H1 (cell line): ENCODE data around the gene BBS9. TPM values are rescaled to one million over a fixed set of nuclear protein-coding genes. Genes with fewer than 3 reads are reported as not detected.

Experiments
- CTCF ChIA-PET: fragments of 300-600 bp; sonication (Branson Sonifier 250); formaldehyde crosslinking; loops from one replicate; lab custom pipeline; 2021; ENCODE audit not compliant: partially characterized antibody; lab: Charles Lee
- POLR2A ChIA-PET: fragments of 300-600 bp; sonication (Branson Sonifier 250); formaldehyde crosslinking; loops from one replicate; lab custom pipeline; 2021; ENCODE audit warnings: inconsistent platforms; ENCODE audit not compliant: partially characterized antibody; lab: Charles Lee
- DNase-seq, 2 experiments: peaks; one replicate each; pipeline versions ENCODE4 v3.0.0 to v3.0.0-alpha.2; 2010 to 2022; ENCODE audit warnings: low spot score in 2 of 2, low read depth in 1 of 2, mixed read lengths in 1 of 2
- FAIRE-seq: peaks from 2 replicates; lab custom pipeline; 2011; peaks lifted over from hg19 to GRCh38; lab: Jason Lieb, UNC
- H2AFZ ChIP-seq: 2 replicates; pipeline ENCODE4 v1.8.1; 2012; ENCODE audit warnings: low read length, inconsistent platforms
- H2AK5ac ChIP-seq: 2 replicates; pipeline ENCODE4 v1.6.1; 2013; ENCODE audit warnings: low read depth, low read length
- H2BK120ac ChIP-seq: replicated peaks from 2 replicates; pipeline ENCODE3; 2013; ENCODE audit warnings: low read depth, low read length, inconsistent platforms
- H2BK12ac ChIP-seq: 2 replicates; pipeline ENCODE4 v1.6.1; 2013; ENCODE audit warnings: low read depth, low read length
- H2BK15ac ChIP-seq: 2 replicates; pipeline ENCODE4 v1.6.1; 2013; ENCODE audit warnings: low read length
- H2BK20ac ChIP-seq: 2 replicates; pipeline ENCODE4 v1.6.1; 2013; ENCODE audit warnings: low read length
- H2BK5ac ChIP-seq: 2 replicates; pipeline ENCODE4 v1.6.1; 2013; ENCODE audit warnings: low read depth, low read length
- H3K14ac ChIP-seq: 2 replicates; pipeline ENCODE4 v1.6.1; 2013; ENCODE audit warnings: inconsistent platforms; ENCODE audit not compliant: insufficient read length
- H3K18ac ChIP-seq: 2 replicates; pipeline ENCODE4 v1.6.1; 2013; ENCODE audit warnings: low read length; ENCODE audit errors: extremely low read depth
- H3K23ac ChIP-seq: 2 replicates; pipeline ENCODE4 v1.6.1; 2013; ENCODE audit warnings: inconsistent platforms; ENCODE audit not compliant: insufficient read length
- H3K23me2 ChIP-seq: 2 replicates; pipeline ENCODE4 v1.6.1; 2013; ENCODE audit warnings: low read depth, low read length
- H3K27ac ChIP-seq: 2 replicates; pipeline ENCODE4 v1.6.1; 2011; ENCODE audit warnings: low read depth, low read length, inconsistent platforms
- H3K27me3 ChIP-seq, 4 experiments: replicated peaks in 1 of 4; 1 replicate in 1 of 4; 2 replicates in 3 of 4; pipeline versions ENCODE4 v1.6.1 to v1.8.1; 2011 to 2013; ENCODE audit warnings: low read length in 3 of 4, mild to moderate bottlenecking in 3 of 4, inconsistent platforms in 2 of 4, mixed read lengths in 2 of 4, moderate library complexity in 1 of 4; ENCODE audit not compliant: control insufficient read depth in 3 of 4, insufficient read depth in 3 of 4; ENCODE audit errors: extremely low read depth in 1 of 4
- H3K36me3 ChIP-seq, 4 experiments: 2 replicates each; pipeline versions ENCODE4 v1.6.1 to v1.8.1; 2011 to 2013; ENCODE audit warnings: mild to moderate bottlenecking in 4 of 4, low read length in 3 of 4, moderate library complexity in 2 of 4, control low read depth in 1 of 4, inconsistent platforms in 1 of 4; ENCODE audit not compliant: insufficient read depth in 4 of 4, control insufficient read depth in 2 of 4
- H3K4ac ChIP-seq: replicated peaks from 2 replicates; pipeline ENCODE3; 2013; ENCODE audit warnings: low read length, low read depth, mixed read lengths, inconsistent platforms; ENCODE audit not compliant: insufficient read length
- H3K4me1 ChIP-seq, 4 experiments: replicated peaks in 1 of 4; 1 replicate in 1 of 4; 2 replicates in 3 of 4; pipeline versions ENCODE4 v1.6.1 to v1.8.1; 2011 to 2013; ENCODE audit warnings: low read length in 3 of 4, inconsistent platforms in 2 of 4, mixed read lengths in 1 of 4; ENCODE audit not compliant: insufficient read depth in 4 of 4, control insufficient read depth in 3 of 4
- H3K4me2 ChIP-seq, 2 experiments: 2 replicates each; pipeline versions ENCODE4 v1.6.1 to v1.8.1; 2011 to 2013; ENCODE audit warnings: low read depth in 2 of 2, low read length in 2 of 2, control low read depth in 1 of 2, inconsistent platforms in 1 of 2, mild to moderate bottlenecking in 1 of 2; ENCODE audit not compliant: insufficient read depth in 1 of 2
- H3K4me3 ChIP-seq, 4 experiments: fragments of 200-600, 300-600 bp in 1 of 4; sonication (generic), shearing (Covaris generic), sonication (Bioruptor Twin) in 1 of 4; 2 replicates each; pipeline versions ENCODE4 v1.5.1 to v1.8.1; 2011 to 2016; ENCODE audit warnings: low read length in 4 of 4, low read depth in 3 of 4, control low read depth in 2 of 4, inconsistent platforms in 2 of 4, mild to moderate bottlenecking in 2 of 4, mixed read lengths in 1 of 4, moderate library complexity in 1 of 4; ENCODE audit not compliant: insufficient read depth in 2 of 4; ENCODE audit errors: extremely low read depth in 1 of 4
- H3K56ac ChIP-seq: replicated peaks from 2 replicates; pipeline ENCODE3; 2013; ENCODE audit warnings: low read depth, mild to moderate bottlenecking, mixed read lengths, low read length, inconsistent platforms; ENCODE audit not compliant: insufficient read length
- H3K79me1 ChIP-seq: 2 replicates; pipeline ENCODE4 v1.6.1; 2013; ENCODE audit warnings: low read depth, low read length, control low read depth
- H3K79me2 ChIP-seq, 2 experiments: 2 replicates each; pipeline versions ENCODE4 v1.6.1 to v1.8.1; 2012 to 2013; ENCODE audit warnings: low read length in 2 of 2, mild to moderate bottlenecking in 2 of 2, inconsistent platforms in 1 of 2; ENCODE audit not compliant: insufficient read depth in 2 of 2, control insufficient read depth in 1 of 2
- H3K9ac ChIP-seq, 4 experiments: replicated peaks in 1 of 4; 1 replicate in 1 of 4; 2 replicates in 3 of 4; pipeline versions ENCODE4 v1.6.1 to v1.8.1; 2011 to 2013; ENCODE audit warnings: low read depth in 3 of 4, low read length in 3 of 4, control low read depth in 2 of 4, mild to moderate bottlenecking in 2 of 4, moderate library complexity in 2 of 4, inconsistent platforms in 1 of 4; ENCODE audit errors: extremely low read depth in 1 of 4
- H3K9me3 ChIP-seq, 2 experiments: 2 replicates each; pipeline versions ENCODE4 v1.6.1 to v1.8.1; 2012 to 2013; ENCODE audit warnings: mild to moderate bottlenecking in 2 of 2, moderate library complexity in 2 of 2, control low read depth in 1 of 2, inconsistent platforms in 1 of 2, low read depth in 1 of 2, low read length in 1 of 2, mixed read lengths in 1 of 2; ENCODE audit not compliant: insufficient read depth in 2 of 2
- H4K20me1 ChIP-seq, 2 experiments: replicated peaks in 1 of 2; 2 replicates each; pipeline versions ENCODE3 to v1.8.1; 2011 to 2013; ENCODE audit warnings: inconsistent platforms in 2 of 2, low read length in 2 of 2, mild to moderate bottlenecking in 1 of 2; ENCODE audit not compliant: insufficient read depth in 2 of 2, control insufficient read depth in 1 of 2
- H4K5ac ChIP-seq: 2 replicates; pipeline ENCODE4 v1.6.1; 2013; ENCODE audit warnings: low read length, low read depth, mixed read lengths, inconsistent platforms; ENCODE audit not compliant: insufficient read length
- H4K8ac ChIP-seq: 2 replicates; pipeline ENCODE4 v1.8.0; 2013; ENCODE audit warnings: mild to moderate bottlenecking, moderate library complexity, low read length, inconsistent platforms; ENCODE audit not compliant: insufficient read depth; ENCODE audit errors: extremely low read depth
- H4K91ac ChIP-seq: replicated peaks from 2 replicates; pipeline ENCODE3; 2013; ENCODE audit warnings: low read length, mixed read lengths, inconsistent platforms; ENCODE audit not compliant: insufficient read length
- CEBPB ChIP-seq: IDR thresholded peaks from 2 replicates; pipeline ENCODE4 v1.6.1; 2012; ENCODE audit warnings: low read depth, low read length
- CREB1 ChIP-seq: IDR thresholded peaks from 2 replicates; pipeline ENCODE4 v1.6.1; 2012; ENCODE audit warnings: inconsistent platforms
- EP300 ChIP-seq, 2 experiments: IDR thresholded peaks; 1 replicate in 1 of 2; 2 replicates in 1 of 2; pipeline ENCODE4 v1.6.1; 2011 to 2012; ENCODE audit warnings: low read depth in 2 of 2, low read length in 2 of 2, mild to moderate bottlenecking in 2 of 2, borderline replicate concordance in 1 of 2, inconsistent platforms in 1 of 2, moderate library complexity in 1 of 2
- EZH2 ChIP-seq: fragments of 200-600 bp; sonication (generic); IDR thresholded peaks from 2 replicates; pipeline ENCODE4 v1.7.1; 2012; ENCODE audit warnings: low read depth, mild to moderate bottlenecking, moderate library complexity, low read length, inconsistent platforms; ENCODE audit not compliant: severe bottlenecking
- KDM4A ChIP-seq: IDR thresholded peaks from one replicate; pipeline ENCODE4 v1.7.1; 2012; ENCODE audit warnings: low read depth, mild to moderate bottlenecking, moderate library complexity, low read length, inconsistent platforms; ENCODE audit not compliant: severe bottlenecking
- NRF1 ChIP-seq: IDR thresholded peaks from 2 replicates; pipeline ENCODE4 v1.6.1; 2011; ENCODE audit warnings: mild to moderate bottlenecking, low read depth, low read length, improper control_type of control experiment
- POU5F1 ChIP-seq: IDR thresholded peaks from 2 replicates; pipeline ENCODE4 v1.6.1; 2011; ENCODE audit warnings: low read depth, mild to moderate bottlenecking, low read length, moderate library complexity
- RXRA ChIP-seq: IDR thresholded peaks from 2 replicates; pipeline ENCODE4 v1.6.1; 2011; ENCODE audit warnings: low read depth, mild to moderate bottlenecking, low read length, moderate library complexity; ENCODE audit not compliant: insufficient read depth
- WGBS, 2 experiments: shearing (Covaris generic) in 1 of 2; methylation state at CpG; one replicate each; pipeline versions ENCODE4 v1.1.6 to v1.1.7; 2013 to 2015; ENCODE audit warnings: low lambda C conversion rate in 2 of 2, mixed read lengths in 2 of 2, inconsistent platforms in 1 of 2, low coverage in 1 of 2, missing lambda C conversion rate in 1 of 2; ENCODE audit not compliant: insufficient replicate concordance in 2 of 2, insufficient coverage in 1 of 2, insufficient read length in 1 of 2; ENCODE audit errors: extremely low coverage in 1 of 2, missing lambda C conversion rate in 1 of 2; 5-methylcytosine and 5-hydroxymethylcytosine counted together
- polyA plus RNA-seq, 7 experiments: library from polyadenylated mRNA; depleted of rRNA in 3 of 7; stranded (reverse) in 5 of 7; unstranded in 2 of 7; fragments of >200 nt in 5 of 7; fragments of 200-250 nt in 2 of 7; gene quantifications; 1 replicate in 5 of 7; 2 replicates in 1 of 7; 4 replicates in 1 of 7; pipeline versions ENCODE4 v1.2.1 to v1.2.3, GENCODE V29; 2011 to 2013; ENCODE audit warnings: missing spikeins in 2 of 7, mixed read lengths in 2 of 7
- total RNA-seq: library from RNA; stranded (reverse); fragmentation: NEBNext Ultra II Directional; extraction: Animal tissue kit (Norgen Biotek cat#: 25700); gene quantifications from 2 replicates; pipeline ENCODE4 v1.2.1, GENCODE V29; 2021
- TF ChIP-seq, protein P1 (sequence below): IDR thresholded peaks from 2 replicates; pipeline ENCODE4 v1.6.1; 2012; ENCODE audit warnings: low read length, inconsistent platforms
- TF ChIP-seq, protein P2 (sequence below): IDR thresholded peaks from 2 replicates; pipeline ENCODE4 v1.6.1; 2012; ENCODE audit warnings: inconsistent platforms

The BBS9 gene
- total and polyA plus RNA-seq, 2 of the 8 experiments (the other 6 are each of a cell fraction or from before 2014, with no cell fraction given), result 22.3 to 37.0 TPM

DNA sequence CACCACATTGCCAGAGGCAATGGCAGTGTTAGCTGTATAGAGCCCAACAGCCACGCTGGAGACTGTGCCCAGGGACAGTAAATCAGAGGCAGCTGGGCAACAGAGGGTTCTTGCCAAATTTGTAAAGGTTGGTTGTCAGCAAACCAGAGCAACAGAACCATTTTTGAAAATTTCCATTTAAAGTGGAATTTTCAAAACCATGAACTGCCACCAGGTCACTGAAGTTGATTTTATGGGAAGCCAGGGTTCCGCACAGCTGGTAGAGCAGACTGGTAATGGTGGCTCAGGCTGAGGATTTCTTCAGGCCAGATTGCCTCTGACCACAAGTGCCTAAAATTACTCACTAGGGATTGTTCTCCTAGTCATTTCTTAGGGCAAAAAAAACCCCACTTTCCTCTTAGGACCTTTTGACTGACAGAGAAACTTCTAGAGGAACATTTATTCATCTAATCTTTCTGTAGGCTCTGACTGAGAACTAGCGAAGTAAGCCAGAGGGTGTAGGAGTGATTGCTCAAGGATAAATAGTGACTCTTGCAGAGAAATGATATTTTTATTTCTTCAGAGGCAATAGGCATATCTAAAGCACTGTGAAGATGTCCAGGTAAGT, 342.4 kb downstream of the BBS9 start:
- Histone ChIP-seq H4K5ac (no peak overlapping the region), H3K23ac (no peak overlapping the region), H3K36me3 (no peaks in the 10 kb centered on the region), H3K4me1 (peaks cover 0 to 4% (median 0%) of the 10 kb centered on the region in 4 experiments; a peak in 2 of 7 replicates), H4K20me1 (no peaks in the 10 kb centered on the region), H2AFZ (no peak overlapping the region), H3K23me2 (no peaks in the 10 kb centered on the region), H3K9ac (no peak overlapping the region), H3K27ac (no peak overlapping the region), H4K8ac (peak overlapping the region; percentile 69; the same call in 1 of the 2 replicates), H4K91ac (no peak overlapping the region), H3K79me2 (no peaks in the 10 kb centered on the region), H3K4ac (no peak overlapping the region), H3K9me3 (no peaks in the 10 kb centered on the region), H2BK15ac (no peak overlapping the region), H3K14ac (no peak overlapping the region), H3K4me3 (no peak overlapping the region), H3K18ac (no peak overlapping the region), H2BK20ac (no peak overlapping the region), H3K27me3 (no peaks in the 10 kb centered on the region), H2BK5ac (no peak overlapping the region), H3K4me2 (no peak overlapping the region), H3K56ac (peak overlapping the region; percentile 19), H3K79me1 (no peaks in the 10 kb centered on the region), H2BK12ac (no peak overlapping the region), H2BK120ac (no peak overlapping the region), H2AK5ac (no peak overlapping the region)
- WGBS, 2 experiments, result 98% methylated on average over 3 of the region's 3 CpGs; no CpG with 5 or more reads in 1 of the 2 experiments
- DNase-seq, result no peak
- POLR2A ChIA-PET, result no interaction called here
- FAIRE-seq, result no peak
- CTCF ChIA-PET, result interaction anchor here (1.0 to 3.3 kb wide), 2 partner anchors 12 to 336 kb away, joined by 6 to 13 read pairs; no protein-coding TSS in a partner anchor
- TF ChIP-seq, protein P1, sequence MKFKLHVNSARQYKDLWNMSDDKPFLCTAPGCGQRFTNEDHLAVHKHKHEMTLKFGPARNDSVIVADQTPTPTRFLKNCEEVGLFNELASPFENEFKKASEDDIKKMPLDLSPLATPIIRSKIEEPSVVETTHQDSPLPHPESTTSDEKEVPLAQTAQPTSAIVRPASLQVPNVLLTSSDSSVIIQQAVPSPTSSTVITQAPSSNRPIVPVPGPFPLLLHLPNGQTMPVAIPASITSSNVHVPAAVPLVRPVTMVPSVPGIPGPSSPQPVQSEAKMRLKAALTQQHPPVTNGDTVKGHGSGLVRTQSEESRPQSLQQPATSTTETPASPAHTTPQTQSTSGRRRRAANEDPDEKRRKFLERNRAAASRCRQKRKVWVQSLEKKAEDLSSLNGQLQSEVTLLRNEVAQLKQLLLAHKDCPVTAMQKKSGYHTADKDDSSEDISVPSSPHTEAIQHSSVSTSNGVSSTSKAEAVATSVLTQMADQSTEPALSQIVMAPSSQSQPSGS, result no peak
- TF ChIP-seq CREB1, result no peak
- TF ChIP-seq, protein P2, sequence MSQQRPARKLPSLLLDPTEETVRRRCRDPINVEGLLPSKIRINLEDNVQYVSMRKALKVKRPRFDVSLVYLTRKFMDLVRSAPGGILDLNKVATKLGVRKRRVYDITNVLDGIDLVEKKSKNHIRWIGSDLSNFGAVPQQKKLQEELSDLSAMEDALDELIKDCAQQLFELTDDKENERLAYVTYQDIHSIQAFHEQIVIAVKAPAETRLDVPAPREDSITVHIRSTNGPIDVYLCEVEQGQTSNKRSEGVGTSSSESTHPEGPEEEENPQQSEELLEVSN, result no peak
- no peak for TF ChIP-seq KDM4A
- TF ChIP-seq RXRA, result no peak
- no peak for TF ChIP-seq EZH2
- TF ChIP-seq EP300 (IDR thresholded peaks at IDR 0.05; ENCODE audit: borderline replicate concordance in 1 of 2, low read depth in 2 of 2, low read length in 2 of 2), result no peak
- no peak for TF ChIP-seq CEBPB
- TF ChIP-seq POU5F1, result no peak
- no peak for TF ChIP-seq NRF1
